DLD1 (cell line): ENCODE data around the gene TMEM59L.
"Not testable (repeated sequence)": the region's sequence is repeated elsewhere in the genome, so short reads cannot be mapped to it uniquely, and the experiment has no call there.

Source experiments
- in situ Hi-C: cut with HindIII; loops from 2 replicates; pipeline ENCODE4 v1.10.0; 2017; ENCODE audit warnings: low sequenced_read_pairs

Gene TMEM59L

GRCh38 chr19:18593367-18594095 lies 19.1 kb upstream of the TMEM59L start:
- in situ Hi-C loops = no loop called here

- in situ Hi-C loops = no loop called here
These were observed 18.4 kb upstream of the TMEM59L start for GRCh38 chr19:18594096-18594823.

- in situ Hi-C loops = no loop called here
These were observed 17.8 kb upstream of the TMEM59L start for GRCh38 chr19:18594824-18595373.

- in situ Hi-C loops = no loop called here
These were observed 17.2 kb upstream of the TMEM59L start for GRCh38 chr19:18595475-18595874.

- in situ Hi-C loops = no loop called here
These were observed 15.9 kb upstream of the TMEM59L start for GRCh38 chr19:18596752-18597157.

GRCh38 chr19:18597809-18598660 lies 14.6 kb upstream of the TMEM59L start:
- in situ Hi-C loops = no loop called here

GRCh38 chr19:18599485-18599884 lies 13.2 kb upstream of the TMEM59L start:
- in situ Hi-C loops = no loop called here

- in situ Hi-C loops = not testable (repeated sequence)
These were observed 11.8 kb upstream of the TMEM59L start for GRCh38 chr19:18600692-18601397.

- in situ Hi-C loops = no loop called here
These were observed 10.8 kb upstream of the TMEM59L start for GRCh38 chr19:18601875-18602274.

GRCh38 chr19:18603255-18603957 lies 9.3 kb upstream of the TMEM59L start:
- in situ Hi-C loops = no loop called here

GRCh38 chr19:18603958-18604819 lies 8.5 kb upstream of the TMEM59L start:
- in situ Hi-C loops = no loop called here

GRCh38 chr19:18604820-18605159 lies 7.9 kb upstream of the TMEM59L start:
- in situ Hi-C loops = no loop called here

GRCh38 chr19:18605196-18605545 lies 7.5 kb upstream of the TMEM59L start:
- in situ Hi-C loops = no loop called here

- in situ Hi-C loops = no loop called here
These were observed 7.0 kb upstream of the TMEM59L start for GRCh38 chr19:18605546-18606280.

GRCh38 chr19:18606281-18607225 lies 6.1 kb upstream of the TMEM59L start, which contains the start of gene CRLF1:
CRLF1 (minus strand) TSS chr19:18606799; CDS start chr19:18606656, 143 bp downstream.
- in situ Hi-C loops = no loop called here

GRCh38 chr19:18607226-18608101 lies 5.2 kb upstream of the TMEM59L start:
- in situ Hi-C loops = no loop called here
